SK-N-MC (cell line): Measurements from ENCODE around the gene PTPN14.
"Not testable (repeated sequence)": the region's sequence is repeated elsewhere in the genome, so short reads cannot be mapped to it uniquely, and the experiment has no call there.

ENCODE experiments used
- DNase-seq: peaks from one replicate; pipeline ENCODE4 v3.0.0-alpha.2; 2011; ENCODE audit warnings: low read depth, low spot score
- H3K27ac ChIP-seq: fragments of 200-600 bp; sonication (generic); 2 replicates; pipeline ENCODE4 v1.5.1; 2016; ENCODE audit warnings: mixed run types
- H3K36me3 ChIP-seq: fragments of 200-600 bp; sonication (generic); 2 replicates; pipeline ENCODE4 v1.6.1; 2017; ENCODE audit warnings: antibody characterized with exemption, low read length, mixed read lengths; ENCODE audit not compliant: insufficient read depth
- H3K4me3 ChIP-seq: fragments of 200-600 bp; sonication (generic); 2 replicates; pipeline ENCODE4 v1.5.1; 2016
- H3K9ac ChIP-seq: fragments of 200-600 bp; sonication (generic); 2 replicates; pipeline ENCODE4 v1.8.0; 2017; ENCODE audit warnings: mixed run types, mixed read lengths; ENCODE audit not compliant: insufficient read length
- H3K9me3 ChIP-seq: fragments of 200-600 bp; sonication (generic); 2 replicates; pipeline ENCODE4 v1.6.1; 2017; ENCODE audit warnings: low read depth, mild to moderate bottlenecking, antibody characterized with exemption, low read length, moderate library complexity, mixed read lengths
- EZH2 ChIP-seq: fragments of 200-600 bp; sonication (generic); IDR thresholded peaks from one replicate; pipeline ENCODE4 v1.6.1; 2017; ENCODE audit warnings: antibody characterized with exemption
- FOXP2 ChIP-seq: optimal IDR thresholded peaks from 2 replicates; pipeline ENCODE3; 2011; ENCODE audit warnings: mild to moderate bottlenecking, moderate library complexity; ENCODE audit not compliant: insufficient read depth; ENCODE audit errors: extremely low read length, control extremely low read depth
- POLR2AphosphoS5 ChIP-seq: IDR thresholded peaks from 2 replicates; pipeline ENCODE4 v1.6.1; 2012; ENCODE audit warnings: mild to moderate bottlenecking, low read depth, low read length, borderline replicate concordance

PTPN14 gene

GRCh38 chr1:214551436-214552173 is at the start of gene PTPN14:
PTPN14 (minus strand) TSS chr1:214551602; CDS start chr1:214464803, 86,799 bp downstream.
- Histone ChIP-seq H3K27ac (peak within 1 kb of the TSS; percentile 96), H3K36me3 (no peaks in the 10 kb centered on the region), H3K9ac (peak within 1 kb of the TSS; percentile 88), H3K9me3 (no peaks in the 10 kb centered on the region), H3K4me3 (peak within 1 kb of the TSS; percentile 93)
- DNase-seq, result no peak
- TF ChIP-seq POLR2AphosphoS5 (no peak; the same call in 1 of the 2 replicates), EZH2 (no peak), FOXP2 (no peak)

GRCh38 chr1:214593158-214593557 is 41.8 kb upstream of the PTPN14 start:
- no peak overlapping the region for H3K4me3 ChIP-seq
- TF ChIP-seq EZH2 (no peak), POLR2AphosphoS5 (no peak), FOXP2 (no peak)
- no peak for DNase-seq
- H3K27ac ChIP-seq, result no peak overlapping the region
- no peaks in the 10 kb centered on the region for H3K36me3 ChIP-seq
- no peak overlapping the region for H3K9ac ChIP-seq
- H3K9me3 ChIP-seq, result no peaks in the 10 kb centered on the region

GRCh38 chr1:214591918-214592317 is 40.5 kb upstream of the PTPN14 start:
- H3K36me3 ChIP-seq, H3K9me3 ChIP-seq, H3K4me3 ChIP-seq, H3K27ac ChIP-seq, DNase-seq, H3K9ac ChIP-seq: not testable (repeated sequence)

- no peak for DNase-seq
- Histone ChIP-seq H3K27ac (no peak overlapping the region), H3K4me3 (no peak overlapping the region), H3K9me3 (no peaks in the 10 kb centered on the region), H3K36me3 (no peaks in the 10 kb centered on the region), H3K9ac (no peak overlapping the region)
- TF ChIP-seq EZH2 (no peak), FOXP2 (no peak), POLR2AphosphoS5 (no peak)
Measured at GRCh38 chr1:214590696-214591095, 39.3 kb upstream of the PTPN14 start.

- no peak for TF ChIP-seq FOXP2
- no peak for TF ChIP-seq POLR2AphosphoS5
- TF ChIP-seq EZH2, result no peak
- Histone ChIP-seq H3K9me3 (no peaks in the 10 kb centered on the region), H3K27ac (no peak overlapping the region), H3K36me3 (no peaks in the 10 kb centered on the region), H3K9ac (no peak overlapping the region), H3K4me3 (no peak overlapping the region)
- DNase-seq, result no peak
Measured at GRCh38 chr1:214588963-214589597, 37.7 kb upstream of the PTPN14 start.

GRCh38 chr1:214587165-214587564 is 35.8 kb upstream of the PTPN14 start:
- Histone ChIP-seq H3K36me3 (no peaks in the 10 kb centered on the region), H3K4me3 (no peak overlapping the region), H3K9me3 (no peaks in the 10 kb centered on the region), H3K27ac (no peak overlapping the region), H3K9ac (no peak overlapping the region)
- DNase-seq, result no peak
- TF ChIP-seq FOXP2 (no peak), POLR2AphosphoS5 (no peak), EZH2 (no peak)

GRCh38 chr1:214586621-214587020 is 35.2 kb upstream of the PTPN14 start:
- no peak for DNase-seq
- Histone ChIP-seq H3K9me3 (no peaks in the 10 kb centered on the region), H3K4me3 (no peak overlapping the region), H3K27ac (no peak overlapping the region), H3K36me3 (no peaks in the 10 kb centered on the region), H3K9ac (no peak overlapping the region)
- no peak for TF ChIP-seq EZH2
- TF ChIP-seq FOXP2, result no peak
- TF ChIP-seq POLR2AphosphoS5, result no peak

GRCh38 chr1:214584805-214585766 is 33.7 kb upstream of the PTPN14 start:
- TF ChIP-seq EZH2 (no peak), POLR2AphosphoS5 (no peak), FOXP2 (no peak)
- no peak for DNase-seq
- Histone ChIP-seq H3K9ac (no peak overlapping the region), H3K9me3 (no peaks in the 10 kb centered on the region), H3K36me3 (no peaks in the 10 kb centered on the region), H3K4me3 (no peak overlapping the region), H3K27ac (peak overlapping the region; percentile 72)
